Bone marrow (tissue), 2 donors: ENCODE results near the gene TMTC1.
"Not testable (repeated sequence)": the region's sequence is repeated elsewhere in the genome, so short reads cannot be mapped to it uniquely, and the experiment has no call there.

ENCODE experiments used
- DNase-seq, 2 donors: peaks; one replicate each; lab custom pipeline; 2025; lab: John Stamatoyannopoulos, UW

TMTC1 gene

GRCh38 chr12:29667011-29667410, 116.7 kb downstream of the TMTC1 start:
- DNase-seq: no peak

- DNase-seq: no peak
These were observed 118.6 kb downstream of the TMTC1 start for GRCh38 chr12:29665107-29665506.

GRCh38 chr12:29662734-29663323, 120.9 kb downstream of the TMTC1 start:
- DNase-seq: no peak

- no peak for DNase-seq
These were observed 122.9 kb downstream of the TMTC1 start for GRCh38 chr12:29660847-29661246.

GRCh38 chr12:29656762-29657538, 126.8 kb downstream of the TMTC1 start:
- no peak for DNase-seq

GRCh38 chr12:29655861-29656260, 127.9 kb downstream of the TMTC1 start:
- DNase-seq: no peak

GRCh38 chr12:29653286-29653685, 130.5 kb downstream of the TMTC1 start:
- DNase-seq: no peak

GRCh38 chr12:29650371-29650770, 133.4 kb downstream of the TMTC1 start:
- no peak for DNase-seq

GRCh38 chr12:29649722-29650121, 134.0 kb downstream of the TMTC1 start:
- DNase-seq: no peak

GRCh38 chr12:29644536-29645162, 139.1 kb downstream of the TMTC1 start:
- no peak for DNase-seq

- no peak for DNase-seq
These were observed 143.0 kb downstream of the TMTC1 start for GRCh38 chr12:29640589-29641345.

GRCh38 chr12:29639893-29640495, 143.7 kb downstream of the TMTC1 start:
- no peak for DNase-seq

- DNase-seq: no peak
These were observed 145.2 kb downstream of the TMTC1 start for GRCh38 chr12:29638528-29638927.

GRCh38 chr12:29634057-29634456, 149.7 kb downstream of the TMTC1 start:
- DNase-seq: no peak

GRCh38 chr12:29630164-29630563, 153.6 kb downstream of the TMTC1 start:
- not testable (repeated sequence) for DNase-seq

GRCh38 chr12:29627221-29627620, 156.5 kb downstream of the TMTC1 start:
- no peak for DNase-seq

- no peak for DNase-seq
These were observed 158.3 kb downstream of the TMTC1 start for GRCh38 chr12:29625359-29625953.

GRCh38 chr12:29622251-29622650, 161.5 kb downstream of the TMTC1 start:
- DNase-seq: no peak

- DNase-seq: no peak
These were observed 163.7 kb downstream of the TMTC1 start for GRCh38 chr12:29620030-29620429.

GRCh38 chr12:29617407-29617803, 166.3 kb downstream of the TMTC1 start:
- no peak for DNase-seq

- no peak for DNase-seq
These were observed 166.9 kb downstream of the TMTC1 start for GRCh38 chr12:29616664-29617406.
